ENCODE data around the gene ZNF652. TPM values are rescaled to one million over a fixed set of nuclear protein-coding genes. Genes with fewer than 3 reads are reported as not detected.
A peak's percentile ranks its signal among the peaks of the same experiment; 100 is the strongest.

The ZNF652 gene
- 5.1 and 6.5 TPM in 2 replicates for polyA plus RNA-seq (2012; rRNA removed)
- polyA plus RNA-seq (2012; cell fraction: cytosol; rRNA removed) = 4.8 and 4.9 TPM in 2 replicates
- polyA plus RNA-seq (2012; cell fraction: nucleus; rRNA removed) = 13.1 and 17.3 TPM in 2 replicates

GRCh38 chr17:49361902-49362722 is at the start of gene ZNF652:
TSS of gene ZNF652 (minus strand) at chr17:49362250. CDS start at chr17:49317725, 44,525 bp downstream.
- H3K4me3 ChIP-seq (ENCODE audit: low read depth in 2 of 2, low read length in 1 of 2) = peak within 1 kb of the TSS; percentile 92 to 93
- POLR2A ChIA-PET = interaction anchor here (0.8 kb wide), 1 partner anchor 426 kb away, joined by 3 read pairs; no protein-coding TSS in a partner anchor
- peaks cover 17 to 18% of the 10 kb centered on the region in 2 experiments; a peak in 3 of 4 replicates for H3K4me1 ChIP-seq (ENCODE audit: control insufficient read depth in 1 of 2, insufficient read depth in 2 of 2, low read depth in 1 of 2, low read length in 1 of 2)
- H3K9ac ChIP-seq = peak within 1 kb of the TSS; percentile 91
- 2% methylated on average over 22 of the region's 106 CpGs for WGBS (ENCODE audit: low lambda C conversion rate)
- peak within 1 kb of the TSS; percentile 93 for H3K4me2 ChIP-seq
- TF ChIP-seq TEAD4 (IDR thresholded peaks at IDR 0.05; ENCODE audit: borderline replicate concordance, insufficient read depth) = no peak
- TF ChIP-seq GABPA (IDR thresholded peaks at IDR 0.05; ENCODE audit: low read depth) = no peak
- TF ChIP-seq MXI1 (IDR thresholded peaks at IDR 0.05; ENCODE audit: low read depth, low read length) = peak; percentile 53
- TF ChIP-seq FOSL2 (IDR thresholded peaks at IDR 0.05; ENCODE audit: borderline replicate concordance, low read depth) = no peak
- TF ChIP-seq NRF1 (IDR thresholded peaks at IDR 0.05; ENCODE audit: low read depth, low read length) = peak; percentile 93
- peak; percentile 25 for TF ChIP-seq TAF1 (IDR thresholded peaks at IDR 0.05; ENCODE audit: borderline replicate concordance, low read depth, low read length)
- peak; percentile 39; the same call in 1 of the 2 replicates for TF ChIP-seq MAX (IDR thresholded peaks at IDR 0.05; ENCODE audit: low read depth)
- TF ChIP-seq RXRA (IDR thresholded peaks at IDR 0.05; ENCODE audit: borderline replicate concordance, low read depth) = no peak
- TF ChIP-seq FOXM1 (IDR thresholded peaks at IDR 0.05; ENCODE audit: low read depth) = no peak
- TF ChIP-seq CHD2 (IDR thresholded peaks at IDR 0.05; ENCODE audit: low read length, partially characterized antibody) = peak; percentile 85
- no peak for TF ChIP-seq USF1 (IDR thresholded peaks at IDR 0.05; ENCODE audit: borderline replicate concordance, low read depth)
- no peak; the same call in 1 of the 2 replicates for TF ChIP-seq RCOR1 (IDR thresholded peaks at IDR 0.05; ENCODE audit: low read length)
- no peak for TF ChIP-seq EP300 (IDR thresholded peaks at IDR 0.05; ENCODE audit: borderline replicate concordance in 1 of 2, low read depth in 1 of 2, low read length in 1 of 2)
- peak; percentile 14; the same call in 1 of the 2 replicates for TF ChIP-seq POLR2AphosphoS5 (IDR thresholded peaks at IDR 0.05; ENCODE audit: low read depth, low read length)
- no peak for TF ChIP-seq RFX5 (IDR thresholded peaks at IDR 0.05; ENCODE audit: low read length)
- peak; percentile 54; the same call in 1 of the 2 replicates for TF ChIP-seq ZBTB33 (IDR thresholded peaks at IDR 0.05; ENCODE audit: borderline replicate concordance, low read depth)
- 0 out of 2 replicates have a peak, but pooled peaks have one; percentile 21 for TF ChIP-seq GATA2 (CRISPR knock-in tag; IDR thresholded peaks at IDR 0.05)
- TF ChIP-seq REST (IDR thresholded peaks at IDR 0.05; ENCODE audit: low read depth, low read length) = no peak
- TF ChIP-seq ELF1 (IDR thresholded peaks at IDR 0.05) = no peak
- TF ChIP-seq YY1 (IDR thresholded peaks at IDR 0.05; ENCODE audit: low read depth) = no peak
- no peak for TF ChIP-seq EZH2phosphoT487 (IDR thresholded peaks at IDR 0.05; ENCODE audit: borderline replicate concordance, low read depth)
- peak; percentile 100 for DNase-seq
- peaks cover 44% of the 10 kb centered on the region for H3K79me2 ChIP-seq (ENCODE audit: insufficient read depth)
- H3K36me3 ChIP-seq (replicated peaks in 1 of 2; ENCODE audit: control insufficient read depth in 1 of 2, insufficient read depth in 2 of 2, low read length in 1 of 2) = no peaks in the 10 kb centered on the region
- peak within 1 kb of the TSS; percentile 49 to 90 for H3K27ac ChIP-seq (ENCODE audit: low read depth in 2 of 2, low read length in 1 of 2)
- peaks cover 19% of the 10 kb centered on the region for H3F3A ChIP-seq (replicated peaks; ENCODE audit: insufficient read depth)
- H3K9me2 ChIP-seq = no peaks in the 10 kb centered on the region
- CTCF ChIA-PET = interaction anchor here (0.8 to 1.4 kb wide), 7 partner anchors 8 to 46 kb away, joined by 3 to 6 read pairs (median 3); no protein-coding TSS in a partner anchor
- peak within 1 kb of the TSS; percentile 89 for H2AFZ ChIP-seq (ENCODE audit: low read depth)
- H4K20me1 ChIP-seq (ENCODE audit: insufficient read depth) = peaks cover 36% of the 10 kb centered on the region
- H3K9me3 ChIP-seq = no peaks in the 10 kb centered on the region
- no peaks in the 10 kb centered on the region for H3K27me3 ChIP-seq (ENCODE audit: insufficient read depth)
